ENCODE measurements around the gene SMIM32.

The SMIM32 gene

DNA sequence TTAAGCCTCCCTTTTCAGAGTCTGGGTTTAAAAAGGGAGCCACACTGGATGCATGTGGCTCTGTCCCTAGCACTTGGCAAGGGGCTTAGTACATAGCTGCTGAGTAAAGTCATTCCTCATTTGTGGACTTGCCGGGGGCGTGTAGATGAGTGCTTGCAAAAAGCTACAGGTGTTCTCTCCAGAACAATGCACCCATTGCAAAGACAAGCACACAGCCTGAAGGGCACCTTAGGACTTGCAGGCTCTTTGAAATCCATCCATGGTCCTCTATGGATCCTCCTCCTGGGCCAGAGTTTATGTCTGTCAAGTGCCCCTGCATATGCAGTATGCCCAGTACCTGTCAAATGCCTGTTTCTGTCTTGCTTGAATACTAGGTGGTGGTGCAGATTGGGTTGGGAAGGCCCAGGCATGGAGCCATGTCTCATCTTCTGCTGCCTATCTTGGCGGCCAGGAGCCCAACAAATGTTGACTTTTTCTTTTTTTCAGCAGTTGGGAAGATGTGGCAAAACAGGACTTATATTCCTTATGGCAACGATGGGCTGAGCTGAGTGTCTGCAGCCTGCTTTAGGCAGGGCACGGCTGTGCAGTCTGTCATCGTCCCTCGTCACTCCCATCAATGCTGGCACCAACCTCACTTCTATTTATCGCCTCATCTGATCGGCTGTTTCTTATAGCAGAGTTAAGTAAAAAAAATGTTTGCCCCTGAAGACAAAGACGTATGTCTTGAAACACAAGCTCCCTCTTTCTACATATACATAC, 18.5 kb upstream of the SMIM32 start:
- Mint-ChIP-seq H3K36me3 (ENCODE audit: low read depth) (no peaks in the 10 kb centered on the region), H3K9me3 (no peaks in the 10 kb centered on the region), H3K4me1 (no peaks in the 10 kb centered on the region), H3K4me3 (no peak overlapping the region), H3K27me3 (ENCODE audit: low read depth, poor library complexity) (peaks cover 16% of the 10 kb centered on the region), H3K27ac (no peak overlapping the region)
- TF ChIP-seq, protein P1, sequence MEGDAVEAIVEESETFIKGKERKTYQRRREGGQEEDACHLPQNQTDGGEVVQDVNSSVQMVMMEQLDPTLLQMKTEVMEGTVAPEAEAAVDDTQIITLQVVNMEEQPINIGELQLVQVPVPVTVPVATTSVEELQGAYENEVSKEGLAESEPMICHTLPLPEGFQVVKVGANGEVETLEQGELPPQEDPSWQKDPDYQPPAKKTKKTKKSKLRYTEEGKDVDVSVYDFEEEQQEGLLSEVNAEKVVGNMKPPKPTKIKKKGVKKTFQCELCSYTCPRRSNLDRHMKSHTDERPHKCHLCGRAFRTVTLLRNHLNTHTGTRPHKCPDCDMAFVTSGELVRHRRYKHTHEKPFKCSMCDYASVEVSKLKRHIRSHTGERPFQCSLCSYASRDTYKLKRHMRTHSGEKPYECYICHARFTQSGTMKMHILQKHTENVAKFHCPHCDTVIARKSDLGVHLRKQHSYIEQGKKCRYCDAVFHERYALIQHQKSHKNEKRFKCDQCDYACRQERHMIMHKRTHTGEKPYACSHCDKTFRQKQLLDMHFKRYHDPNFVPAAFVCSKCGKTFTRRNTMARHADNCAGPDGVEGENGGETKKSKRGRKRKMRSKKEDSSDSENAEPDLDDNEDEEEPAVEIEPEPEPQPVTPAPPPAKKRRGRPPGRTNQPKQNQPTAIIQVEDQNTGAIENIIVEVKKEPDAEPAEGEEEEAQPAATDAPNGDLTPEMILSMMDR (IDR thresholded peaks at IDR 0.05) = no peak
- DNase-seq = no peak

DNA sequence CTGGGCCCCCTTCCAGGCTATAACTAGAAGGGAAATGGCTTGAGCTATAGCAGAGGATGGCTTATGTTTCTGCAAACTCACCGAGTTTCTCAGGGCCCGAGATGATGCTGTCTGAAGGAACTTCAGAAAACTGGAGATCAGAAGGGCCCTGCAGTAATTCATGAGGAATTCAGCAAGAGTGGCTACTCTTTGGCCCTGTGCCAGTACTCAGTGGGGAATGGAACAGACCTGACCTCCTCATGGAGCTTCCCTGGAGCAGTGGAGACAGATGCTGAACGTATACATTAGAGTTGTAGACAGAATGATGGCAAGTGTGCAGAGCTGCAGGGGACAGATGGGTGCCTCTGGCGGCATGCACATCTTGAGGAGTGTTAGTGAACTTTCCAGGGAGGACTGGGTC, 17.3 kb upstream of the SMIM32 start:
- Mint-ChIP-seq H3K27ac (no peak overlapping the region), H3K4me1 (no peaks in the 10 kb centered on the region), H3K4me3 (no peak overlapping the region), H3K36me3 (ENCODE audit: low read depth) (no peaks in the 10 kb centered on the region), H3K27me3 (ENCODE audit: low read depth, poor library complexity) (peaks cover 16% of the 10 kb centered on the region), H3K9me3 (no peaks in the 10 kb centered on the region)
- TF ChIP-seq, protein P1 (IDR thresholded peaks at IDR 0.05) = no peak
- no peak for DNase-seq

DNA sequence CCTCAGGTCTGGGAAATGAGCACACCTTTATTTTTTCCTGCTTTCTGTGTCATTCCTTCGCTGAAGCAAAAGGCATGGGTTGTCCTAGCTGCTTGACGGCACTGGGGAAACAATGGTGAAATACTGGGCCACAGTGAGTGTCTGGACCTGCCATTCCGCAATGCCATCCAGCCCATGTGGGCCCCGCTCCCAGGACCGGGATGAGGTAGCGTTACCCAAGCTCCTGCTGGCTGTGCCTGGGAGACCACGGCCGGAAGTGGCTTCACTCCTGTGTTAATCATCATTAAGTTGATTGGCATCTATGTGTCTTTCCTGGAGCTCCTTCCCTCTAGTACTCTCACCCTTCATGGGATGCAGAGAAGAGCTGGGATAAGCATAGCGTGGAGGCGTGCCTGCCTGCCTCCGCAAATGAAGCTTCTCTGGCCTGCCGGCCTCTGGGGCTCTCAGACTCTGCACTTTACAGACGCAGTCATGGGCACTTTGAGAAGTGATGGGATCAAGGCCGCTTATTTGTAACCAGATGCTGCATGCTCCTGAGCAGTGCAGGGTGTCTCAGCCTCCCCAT, 16.5 kb upstream of the SMIM32 start:
- Mint-ChIP-seq H3K4me1 (no peaks in the 10 kb centered on the region), H3K27ac (no peak overlapping the region), H3K27me3 (ENCODE audit: low read depth, poor library complexity) (peaks cover 16% of the 10 kb centered on the region), H3K4me3 (no peak overlapping the region), H3K9me3 (no peaks in the 10 kb centered on the region), H3K36me3 (ENCODE audit: low read depth) (no peaks in the 10 kb centered on the region)
- DNase-seq = no peak
- TF ChIP-seq, protein P1 (IDR thresholded peaks at IDR 0.05) = no peak

DNA sequence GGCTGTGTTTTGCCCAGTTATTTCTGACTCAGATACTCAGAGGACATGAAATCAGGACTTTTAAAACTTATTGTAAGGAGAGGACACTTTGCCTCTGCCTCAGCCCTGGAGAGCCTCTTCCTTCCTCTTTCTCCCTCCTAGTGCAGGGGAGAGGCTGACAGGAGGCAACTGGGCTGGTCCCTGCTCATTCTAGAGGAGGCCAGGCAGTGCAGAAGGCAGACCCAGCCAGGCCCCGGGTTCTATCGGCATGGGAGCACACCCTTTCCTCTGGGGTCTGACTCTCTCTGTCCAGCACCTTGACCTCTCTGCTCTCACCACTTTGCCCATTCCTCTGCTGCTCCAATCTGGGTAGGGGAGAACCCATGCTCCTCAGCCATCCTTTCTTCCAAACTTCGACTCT, 16.0 kb upstream of the SMIM32 start:
- Mint-ChIP-seq H3K36me3 (ENCODE audit: low read depth) (no peaks in the 10 kb centered on the region), H3K4me3 (no peak overlapping the region)

DNA sequence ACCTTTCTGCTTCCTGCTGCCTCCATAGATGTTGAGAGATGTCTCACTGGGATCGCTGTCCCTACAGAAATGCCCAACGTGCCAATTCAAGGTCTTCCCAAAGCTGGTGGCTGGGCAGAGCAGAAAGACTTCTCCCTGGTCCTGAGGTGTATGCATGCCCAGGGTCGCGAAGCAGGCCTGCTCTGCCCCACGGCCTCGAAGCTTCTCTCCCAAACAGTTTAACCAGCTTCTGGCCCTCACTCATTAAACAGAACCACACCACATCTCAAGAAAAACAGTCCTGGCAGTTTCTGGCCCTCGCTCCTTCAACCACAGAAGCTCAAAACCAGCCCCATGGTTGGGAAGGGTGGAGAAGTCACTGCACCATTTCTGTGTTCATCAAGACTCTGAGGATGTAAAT, 14.7 kb upstream of the SMIM32 start:
- H3K36me3 Mint-ChIP-seq (ENCODE audit: low read depth) = no peaks in the 10 kb centered on the region
- peaks cover 16% of the 10 kb centered on the region for H3K27me3 Mint-ChIP-seq (ENCODE audit: low read depth, poor library complexity)
- no peaks in the 10 kb centered on the region for H3K9me3 Mint-ChIP-seq
- no peak overlapping the region for H3K27ac Mint-ChIP-seq
- TF ChIP-seq, protein P1 (IDR thresholded peaks at IDR 0.05) = no peak
- H3K4me3 Mint-ChIP-seq = no peak overlapping the region
- no peak for DNase-seq
- peaks cover 17% of the 10 kb centered on the region for H3K4me1 Mint-ChIP-seq

More for the DNA sequence above, 16.0 kb upstream of the SMIM32 start:
- Mint-ChIP-seq H3K27me3 (ENCODE audit: low read depth, poor library complexity) (peaks cover 16% of the 10 kb centered on the region), H3K27ac (no peak overlapping the region), H3K9me3 (no peaks in the 10 kb centered on the region), H3K4me1 (peaks cover 4% of the 10 kb centered on the region)
- DNase-seq = no peak
- TF ChIP-seq, protein P1 (IDR thresholded peaks at IDR 0.05) = no peak

DNA sequence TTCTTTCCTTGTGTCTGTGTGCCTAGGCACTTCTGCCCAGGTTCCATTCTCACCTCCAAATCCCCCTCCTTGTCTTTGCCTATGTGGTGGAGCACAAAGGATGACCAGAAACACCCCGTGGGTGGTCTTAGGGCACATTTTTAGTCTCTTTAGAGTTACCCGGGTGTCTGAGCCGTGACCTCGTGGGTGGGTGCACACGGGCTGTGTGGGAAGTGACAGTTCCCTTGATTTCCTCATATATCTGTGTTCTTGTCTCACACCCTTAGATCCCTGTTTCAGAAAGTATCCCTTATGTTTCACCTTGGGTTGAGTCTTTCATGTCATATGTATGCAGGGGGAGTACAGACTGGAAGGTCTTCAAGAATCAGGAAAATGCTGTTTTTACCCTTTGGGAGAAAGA, 13.4 kb upstream of the SMIM32 start:
- no peak for DNase-seq
- H3K9me3 Mint-ChIP-seq = no peaks in the 10 kb centered on the region
- H3K4me1 Mint-ChIP-seq = peaks cover 28% of the 10 kb centered on the region
- TF ChIP-seq, protein P1 (IDR thresholded peaks at IDR 0.05) = no peak
- H3K27me3 Mint-ChIP-seq (ENCODE audit: low read depth, poor library complexity) = peaks cover 20% of the 10 kb centered on the region
- H3K36me3 Mint-ChIP-seq (ENCODE audit: low read depth) = no peaks in the 10 kb centered on the region
- H3K4me3 Mint-ChIP-seq = no peak overlapping the region
- H3K27ac Mint-ChIP-seq = no peak overlapping the region

All from nephron progenitor cell (in vitro differentiated cells).